NT2/D1 (cell line): ENCODE data around the gene CD83.

Experiments used
- YY1 ChIP-seq: IDR thresholded peaks from 2 replicates; pipeline ENCODE4 v1.6.1; 2011; ENCODE audit not compliant: insufficient read length, insufficient read depth
- ZNF274 ChIP-seq: IDR thresholded peaks from 2 replicates; pipeline ENCODE4 v1.6.1; 2011; ENCODE audit warnings: mild to moderate bottlenecking, low read depth, low read length

GRCh38 chr6:14151773-14152172, 34.2 kb downstream of the CD83 start:
- TF ChIP-seq ZNF274 (no peak), YY1 (no peak)
